ENCODE measurements around the gene TSKS.
"Not testable (repeated sequence)": the region's sequence is repeated elsewhere in the genome, so short reads cannot be mapped to it uniquely, and the experiment has no call there.

- TF ChIP-seq, protein P1, sequence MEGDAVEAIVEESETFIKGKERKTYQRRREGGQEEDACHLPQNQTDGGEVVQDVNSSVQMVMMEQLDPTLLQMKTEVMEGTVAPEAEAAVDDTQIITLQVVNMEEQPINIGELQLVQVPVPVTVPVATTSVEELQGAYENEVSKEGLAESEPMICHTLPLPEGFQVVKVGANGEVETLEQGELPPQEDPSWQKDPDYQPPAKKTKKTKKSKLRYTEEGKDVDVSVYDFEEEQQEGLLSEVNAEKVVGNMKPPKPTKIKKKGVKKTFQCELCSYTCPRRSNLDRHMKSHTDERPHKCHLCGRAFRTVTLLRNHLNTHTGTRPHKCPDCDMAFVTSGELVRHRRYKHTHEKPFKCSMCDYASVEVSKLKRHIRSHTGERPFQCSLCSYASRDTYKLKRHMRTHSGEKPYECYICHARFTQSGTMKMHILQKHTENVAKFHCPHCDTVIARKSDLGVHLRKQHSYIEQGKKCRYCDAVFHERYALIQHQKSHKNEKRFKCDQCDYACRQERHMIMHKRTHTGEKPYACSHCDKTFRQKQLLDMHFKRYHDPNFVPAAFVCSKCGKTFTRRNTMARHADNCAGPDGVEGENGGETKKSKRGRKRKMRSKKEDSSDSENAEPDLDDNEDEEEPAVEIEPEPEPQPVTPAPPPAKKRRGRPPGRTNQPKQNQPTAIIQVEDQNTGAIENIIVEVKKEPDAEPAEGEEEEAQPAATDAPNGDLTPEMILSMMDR (IDR thresholded peaks at IDR 0.05), result not testable (repeated sequence)
- not testable (repeated sequence) for TF ChIP-seq POLR2A (IDR thresholded peaks at IDR 0.05)
Measured at GRCh38 chr19:49719420-49719819, 43.7 kb downstream of the TSKS start.
